ENCODE measurements around the gene CNN3.

The CNN3 gene

DNA sequence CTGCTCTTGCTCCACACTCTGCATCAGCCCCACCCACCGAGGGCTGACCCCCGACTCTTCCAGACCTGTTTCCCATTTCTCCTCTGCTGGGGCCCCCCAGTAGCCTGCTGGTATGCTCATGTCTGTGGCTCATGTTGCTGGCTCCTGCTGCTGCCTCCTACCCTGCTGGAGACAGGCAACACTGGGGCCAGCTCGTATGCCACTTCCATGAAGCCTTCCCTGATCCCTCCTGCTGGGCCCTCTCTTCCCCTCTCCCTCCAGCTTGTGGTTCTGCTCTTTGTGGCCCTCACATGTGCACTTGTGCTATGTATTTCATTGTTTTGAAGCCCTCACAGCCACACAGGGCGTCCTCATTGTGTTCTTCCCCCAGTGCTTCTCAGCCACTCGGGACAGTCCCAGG lies 40.5 kb downstream of the CNN3 start:
- DNase-seq, result no peak

DNA sequence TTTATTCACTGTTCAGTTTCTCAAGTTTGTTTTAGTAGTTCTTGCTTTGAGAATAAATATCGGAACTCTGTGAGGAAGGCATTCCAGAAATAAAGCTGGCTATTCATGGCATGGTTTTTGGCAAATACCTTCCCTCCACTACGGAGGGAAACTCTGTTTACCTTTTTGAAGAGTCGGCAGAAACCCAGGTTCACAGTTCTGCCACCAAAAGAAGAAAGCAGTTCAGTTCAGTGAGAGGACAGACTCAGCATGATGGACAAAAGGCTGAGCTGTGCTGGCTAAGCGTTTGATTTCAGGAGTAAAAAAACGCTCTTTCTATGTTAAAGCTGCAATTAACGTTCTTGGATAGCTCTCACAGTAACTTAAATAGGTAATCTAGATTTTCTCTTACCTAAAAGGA lies 42.4 kb downstream of the CNN3 start:
- DNase-seq, result no peak

DNA sequence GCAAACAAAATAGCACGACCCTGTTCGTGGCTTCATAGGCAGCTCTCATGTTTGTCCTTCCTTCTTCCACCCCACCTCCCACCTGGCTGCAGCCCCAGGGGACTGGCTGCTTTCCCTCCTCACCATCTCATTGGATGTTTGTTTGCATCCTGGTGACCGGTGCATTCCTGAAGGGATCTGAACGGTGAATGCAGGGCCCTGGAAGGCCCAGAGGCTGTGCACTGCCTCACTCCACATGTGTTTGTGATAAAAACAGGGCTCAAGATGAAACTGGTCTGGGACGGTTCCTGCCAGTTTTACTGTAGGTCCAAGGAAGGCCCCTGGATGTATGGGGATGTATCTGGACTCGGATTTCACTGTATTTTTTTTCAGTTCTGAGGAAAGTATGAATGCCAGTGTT lies 42.8 kb downstream of the CNN3 start:
- DNase-seq, result peak in 1 of 2 experiments; percentile 2

DNA sequence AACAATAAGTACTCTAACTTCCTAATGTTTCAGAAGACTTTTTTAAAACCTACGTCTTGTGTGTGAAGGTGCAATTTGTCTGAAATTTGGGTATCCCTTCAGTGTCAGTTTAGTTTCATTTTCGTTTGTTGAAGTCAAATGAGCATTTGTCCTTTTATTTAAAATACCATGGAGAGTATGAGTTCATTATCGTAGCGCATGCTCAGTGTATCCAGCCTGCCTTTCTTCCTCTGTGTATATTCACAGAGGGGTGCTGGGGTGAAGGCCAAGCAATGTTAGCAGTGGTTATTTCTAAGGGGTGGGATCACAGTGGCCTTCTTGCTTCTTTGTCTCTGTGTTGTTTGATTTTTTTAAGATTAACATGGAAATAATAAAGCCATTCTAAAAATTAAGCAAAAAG lies 43.2 kb downstream of the CNN3 start:
- no peak for DNase-seq

DNA sequence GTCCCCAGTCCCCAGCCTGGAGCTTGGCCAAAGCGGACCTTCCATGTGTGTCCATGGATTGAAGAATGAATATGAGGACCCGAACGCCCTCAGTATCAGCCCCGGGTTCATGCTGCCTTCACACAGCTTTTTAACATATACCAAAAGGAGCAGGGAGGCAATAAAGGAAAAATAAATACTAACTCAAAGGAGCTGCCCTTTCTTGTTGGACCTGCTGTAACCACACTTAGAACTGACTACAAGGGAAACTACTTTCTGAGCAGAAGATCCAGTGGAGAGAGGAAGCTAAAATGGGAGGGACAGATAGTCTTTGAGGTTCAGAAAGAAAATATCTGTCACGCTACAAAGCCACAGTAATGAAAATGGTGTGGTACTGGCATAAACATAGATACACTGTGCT lies 48.6 kb downstream of the CNN3 start:
- no peak for DNase-seq

DNA sequence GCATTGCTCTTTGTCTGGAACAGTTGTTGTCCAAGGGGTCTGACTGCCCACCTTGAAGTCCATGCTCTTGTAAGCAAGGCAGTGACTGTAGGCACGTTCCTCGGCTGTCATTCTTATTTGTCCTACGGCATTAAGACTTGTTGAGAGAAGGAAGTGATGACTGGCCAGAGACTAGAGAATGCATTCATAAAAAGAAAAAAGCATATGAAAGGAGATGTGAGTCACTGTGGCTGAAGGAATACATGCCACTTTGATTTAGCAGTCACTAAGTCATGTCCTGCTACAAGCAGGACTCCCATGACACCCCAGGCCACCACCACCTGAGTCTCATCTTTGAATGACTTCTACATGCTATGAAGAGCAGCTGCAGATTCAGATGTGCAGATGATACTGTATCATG lies 50.5 kb downstream of the CNN3 start:
- no peak for DNase-seq

DNA sequence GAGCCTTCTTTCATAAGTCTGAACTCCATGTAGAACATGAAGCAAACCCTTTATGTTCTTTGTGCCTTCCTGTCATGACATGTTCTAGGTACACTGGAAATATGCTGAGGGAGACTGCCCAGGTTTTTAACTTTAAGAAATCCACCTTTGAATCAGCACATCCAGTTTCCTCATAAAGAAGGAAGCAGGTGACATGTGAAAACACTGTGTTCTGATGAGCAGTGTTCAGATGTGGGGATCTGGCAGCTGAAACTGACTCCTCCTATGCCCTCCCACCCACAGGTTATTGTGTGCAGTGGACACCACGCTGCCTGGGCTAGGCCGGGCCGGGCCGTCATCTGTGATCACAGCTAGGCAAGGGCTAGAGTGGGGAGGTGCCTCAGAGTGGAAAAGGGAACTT lies 51.1 kb downstream of the CNN3 start:
- no peak for DNase-seq

DNA sequence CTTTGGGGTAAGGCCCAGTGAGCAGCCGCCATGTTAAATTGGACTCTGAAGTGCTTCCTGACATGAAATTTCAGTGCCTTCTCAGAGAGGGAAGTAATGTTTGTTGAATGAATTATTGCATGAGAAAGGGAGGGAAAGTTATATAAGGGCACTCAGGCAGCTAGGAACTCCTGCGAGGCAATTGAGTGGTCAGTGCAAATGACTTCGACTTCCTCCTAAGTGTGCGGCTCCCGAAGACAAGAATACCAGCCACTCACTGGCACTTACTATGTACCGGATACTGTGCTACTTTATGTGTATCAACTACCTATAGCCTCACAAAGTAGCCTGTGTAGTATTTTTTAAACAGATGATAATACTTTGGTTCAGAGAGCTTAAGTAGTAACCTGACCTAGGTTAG lies 52.5 kb downstream of the CNN3 start:
- no peak for DNase-seq

DNA sequence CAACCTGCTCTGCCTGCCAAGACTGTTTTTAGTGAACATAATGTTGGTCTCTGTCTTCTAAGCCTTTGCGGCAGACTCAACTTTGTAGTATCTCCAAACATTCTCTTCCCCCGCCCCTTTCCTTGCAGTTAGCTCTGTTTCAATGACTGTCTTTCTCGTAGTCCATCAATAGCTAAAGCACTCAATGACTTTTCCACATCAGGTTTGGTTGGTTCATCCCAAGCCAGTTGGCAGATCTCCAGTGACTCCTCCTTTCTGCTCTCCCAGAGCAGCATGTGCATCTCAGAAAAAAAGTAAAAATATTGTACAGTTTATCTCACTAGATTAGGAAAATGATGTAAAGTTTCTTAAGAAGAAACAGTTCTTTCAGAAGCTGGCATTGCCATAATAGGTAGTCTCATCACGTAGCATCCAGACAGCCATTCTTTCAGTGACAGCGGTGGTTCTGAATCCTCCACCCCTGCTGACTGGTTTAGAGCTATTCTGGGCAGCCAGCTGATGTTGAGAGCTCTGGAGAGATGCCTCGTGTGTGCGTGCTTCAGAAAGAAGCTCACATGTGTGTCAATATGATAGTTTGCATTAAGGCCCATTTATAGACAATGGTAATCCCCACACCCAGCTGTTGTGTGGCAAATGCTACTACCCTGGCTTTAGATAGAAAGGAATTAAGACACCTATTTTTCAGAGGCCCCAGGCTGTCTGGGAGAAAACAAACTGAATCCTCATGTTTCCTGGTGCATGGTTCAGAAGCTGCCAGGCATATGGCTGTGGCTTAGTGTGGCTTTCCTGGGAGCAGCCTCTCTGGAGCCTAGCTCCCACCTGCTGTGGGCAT lies 53.2 kb downstream of the CNN3 start:
- DNase-seq, result no peak

DNA sequence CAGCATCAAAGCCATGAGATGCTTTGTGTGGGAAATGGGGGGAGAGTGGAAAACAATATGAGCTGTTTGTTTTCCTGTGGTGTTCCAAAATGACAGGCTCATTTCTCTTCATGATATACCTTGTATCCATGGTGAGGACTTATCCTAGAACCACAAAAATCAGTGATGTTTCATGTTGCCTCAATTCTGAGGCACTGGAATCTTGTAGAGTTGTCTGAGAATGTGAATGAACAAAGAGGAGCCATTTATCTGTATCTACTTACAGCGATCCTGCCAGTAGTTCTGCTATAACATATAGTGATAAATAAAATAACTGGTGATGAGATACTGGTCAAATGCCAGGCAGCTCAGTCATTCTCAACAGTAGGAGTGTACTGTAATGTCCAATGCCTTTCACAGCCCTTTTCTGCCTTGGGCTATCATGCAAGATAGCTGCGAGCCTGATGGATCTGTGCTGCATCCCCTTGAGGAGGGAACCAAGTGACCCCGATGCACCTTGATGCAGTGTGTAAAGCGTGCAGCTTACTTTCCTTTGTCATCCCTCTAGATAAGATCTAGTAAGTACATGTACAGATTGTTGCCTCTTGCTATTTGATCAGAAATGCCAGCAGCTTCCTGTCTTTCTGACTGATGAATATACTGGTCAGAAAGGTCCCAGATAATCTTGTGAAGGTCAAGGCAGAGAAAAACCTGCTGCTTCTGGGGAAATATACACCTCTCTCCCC lies 54.0 kb downstream of the CNN3 start:
- DNase-seq, result no peak

DNA sequence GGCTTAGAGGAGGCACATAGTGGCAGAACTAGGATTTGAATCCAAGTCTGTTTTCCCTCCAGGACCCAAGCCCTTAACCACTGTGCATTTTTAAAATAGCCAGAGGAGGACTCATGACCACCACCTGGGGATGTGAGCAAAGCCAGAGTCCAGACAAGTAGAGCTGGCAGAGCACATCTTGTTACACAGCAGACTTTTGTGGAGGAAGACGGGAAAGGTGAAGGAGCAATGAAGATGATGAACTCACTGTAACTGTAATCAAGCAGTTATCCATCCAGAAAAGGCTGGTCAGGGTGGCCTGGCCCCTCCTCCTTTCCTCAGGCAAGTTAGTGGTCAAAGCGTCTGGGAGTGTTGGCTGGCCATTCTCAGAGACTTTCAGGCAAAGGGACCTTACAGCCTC lies 55.9 kb downstream of the CNN3 start:
- no peak for DNase-seq

DNA sequence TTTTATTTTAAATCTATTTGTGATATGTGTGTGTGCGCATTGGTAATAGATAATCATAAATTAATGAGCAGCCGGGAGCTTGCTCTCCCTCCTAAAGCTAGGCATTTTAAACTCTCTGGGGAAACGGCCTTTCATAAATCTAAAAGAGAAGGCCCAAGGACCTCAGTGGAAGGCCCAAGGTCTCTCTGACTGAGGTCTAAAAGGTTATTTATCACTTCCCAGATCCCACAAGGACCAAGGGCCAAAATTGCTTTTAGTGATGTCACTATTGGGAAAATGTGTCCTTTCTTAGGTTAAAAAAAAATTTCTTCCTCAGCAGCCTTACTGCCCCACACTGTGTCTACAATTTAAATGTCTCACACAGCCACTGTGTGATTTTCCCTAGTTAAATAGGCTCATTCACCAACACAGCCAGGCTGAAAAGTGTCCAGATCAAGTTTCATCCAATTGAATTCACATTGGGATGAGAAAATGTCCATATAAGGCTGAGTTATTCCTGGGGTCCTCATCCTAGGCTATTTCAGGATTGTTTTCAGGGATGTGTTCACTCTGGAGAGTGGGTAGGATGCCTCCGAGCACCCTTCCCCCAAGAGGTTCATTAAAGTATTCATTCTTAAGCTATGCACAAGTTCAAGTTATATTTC lies 60.6 kb downstream of the CNN3 start:
- DNase-seq, result peak; percentile 14 to 15

DNA sequence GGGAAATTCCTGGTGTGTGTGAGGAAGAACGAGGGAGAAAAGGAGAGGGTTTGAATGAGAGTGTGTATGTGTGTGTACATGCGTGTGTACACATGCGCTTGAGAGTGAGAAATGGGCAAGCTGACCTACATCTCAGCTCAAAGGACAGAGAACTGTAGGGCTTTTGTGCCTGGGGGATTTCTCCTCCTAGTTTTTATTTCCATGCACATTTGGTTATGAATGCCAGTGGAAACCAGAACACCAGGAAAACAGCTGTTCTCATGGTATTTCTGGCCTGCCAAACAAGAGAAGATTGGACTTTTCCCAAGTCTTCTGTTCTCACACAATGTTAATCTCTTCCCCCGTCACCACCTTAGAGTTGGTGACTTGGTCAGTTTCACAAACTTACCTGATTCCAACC lies 61.5 kb downstream of the CNN3 start:
- no peak for DNase-seq

DNA sequence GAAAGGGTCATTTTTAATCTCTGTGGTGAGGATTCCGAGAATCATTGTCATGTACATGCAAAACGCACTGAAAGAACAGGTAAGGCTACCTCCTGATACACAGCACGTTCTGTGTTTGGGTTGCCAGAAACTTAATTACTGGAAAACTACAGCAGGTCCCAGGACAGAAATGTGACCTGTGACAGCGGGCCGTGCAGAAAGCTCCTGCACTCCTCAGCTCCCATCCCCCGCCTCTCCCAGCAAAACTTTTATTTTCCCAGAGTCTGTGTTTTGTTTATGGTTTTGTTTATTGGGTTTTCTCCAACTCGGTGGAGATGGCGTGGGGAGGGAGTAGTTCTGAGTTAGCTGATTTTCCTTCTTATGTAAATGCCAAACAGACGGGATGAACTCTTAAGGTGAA lies 62.1 kb downstream of the CNN3 start:
- no peak for DNase-seq

DNA sequence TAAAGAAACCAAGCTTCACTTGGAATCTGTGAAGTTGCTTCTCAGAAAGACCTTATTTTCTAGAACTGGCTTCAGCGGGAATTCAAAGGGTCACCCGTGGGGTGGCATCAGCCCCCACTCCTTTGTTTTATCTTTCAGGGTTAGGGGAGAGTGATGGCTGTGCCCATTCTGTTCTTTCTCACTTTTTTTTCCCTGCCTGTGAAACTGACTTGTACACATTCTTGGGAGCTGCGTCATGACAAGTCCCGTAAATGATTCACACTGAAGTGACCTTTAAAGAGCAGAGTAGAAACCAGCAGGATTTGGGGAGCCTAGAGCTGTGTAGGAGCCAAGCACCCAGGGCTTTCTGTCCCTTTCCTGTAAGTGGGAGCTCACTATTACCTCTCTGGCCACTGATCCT lies 63.0 kb downstream of the CNN3 start:
- DNase-seq, result no peak

DNA sequence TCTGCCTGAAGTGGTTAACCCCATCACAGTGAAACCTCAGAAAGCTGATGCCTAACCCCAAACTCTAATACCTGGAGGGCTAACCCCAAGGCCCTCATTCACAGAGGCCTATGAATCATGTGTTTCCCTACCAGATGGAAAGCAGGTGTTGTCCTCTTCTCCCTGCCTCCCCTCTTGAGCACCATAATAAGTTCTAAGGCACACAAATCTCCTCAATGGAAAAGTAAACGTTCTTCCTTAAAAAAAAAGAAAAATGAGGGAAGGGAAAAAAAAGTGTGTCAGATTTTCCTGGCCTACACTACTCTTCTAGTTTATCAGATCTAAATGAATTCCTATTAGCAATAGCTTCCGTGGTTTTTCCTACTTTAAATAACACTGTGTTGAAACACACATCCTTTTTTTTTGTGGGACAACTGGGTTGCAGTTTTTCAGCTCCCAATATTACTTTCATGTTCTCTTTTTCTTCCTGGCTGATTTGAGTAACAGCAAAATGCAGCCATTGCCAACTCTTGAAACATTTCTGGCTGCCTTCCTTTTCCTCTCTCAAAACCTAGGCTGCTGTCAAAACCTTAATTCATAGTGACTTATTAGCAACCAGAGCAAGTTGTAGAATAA lies 63.5 kb downstream of the CNN3 start:
- DNase-seq, result no peak

DNA sequence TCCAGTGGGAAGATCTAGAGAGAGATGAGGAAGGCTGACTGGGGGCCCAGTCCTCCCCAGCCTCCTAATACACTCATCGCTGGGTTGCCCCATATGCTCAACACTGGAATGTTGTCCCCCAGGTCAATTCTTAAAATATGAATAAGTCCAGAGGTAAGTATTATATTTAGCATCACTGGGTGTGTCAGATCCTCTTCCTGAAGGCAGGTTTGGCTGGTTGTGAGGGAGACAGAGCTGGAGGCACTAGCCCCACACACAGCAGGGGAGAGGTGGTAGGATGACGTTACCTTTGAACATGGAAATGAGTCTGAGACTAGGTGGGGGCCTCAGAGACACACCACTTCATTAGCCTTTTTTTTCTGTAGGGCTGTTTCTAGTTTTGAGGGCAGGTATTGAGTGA lies 64.2 kb downstream of the CNN3 start:
- DNase-seq, result no peak

DNA sequence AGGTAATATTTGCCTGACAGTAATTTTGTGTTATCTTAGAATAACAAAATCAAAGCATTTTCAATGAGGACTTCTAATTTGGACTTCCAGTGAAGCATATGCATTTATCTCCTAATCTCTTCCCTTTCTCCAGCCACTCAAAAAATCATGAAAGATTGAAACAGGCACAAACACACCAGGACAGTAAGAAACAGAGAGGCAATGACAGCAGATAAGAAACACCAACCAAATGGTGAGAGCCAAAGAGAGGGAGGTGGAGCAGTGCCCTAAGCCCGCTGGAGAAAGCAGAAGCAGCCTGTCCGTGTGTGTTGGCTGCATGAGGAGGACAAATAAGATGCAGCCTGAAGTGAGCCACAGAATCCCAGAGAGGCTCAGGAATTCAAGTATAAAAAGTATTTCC lies 67.7 kb downstream of the CNN3 start:
- no peak for DNase-seq

DNA sequence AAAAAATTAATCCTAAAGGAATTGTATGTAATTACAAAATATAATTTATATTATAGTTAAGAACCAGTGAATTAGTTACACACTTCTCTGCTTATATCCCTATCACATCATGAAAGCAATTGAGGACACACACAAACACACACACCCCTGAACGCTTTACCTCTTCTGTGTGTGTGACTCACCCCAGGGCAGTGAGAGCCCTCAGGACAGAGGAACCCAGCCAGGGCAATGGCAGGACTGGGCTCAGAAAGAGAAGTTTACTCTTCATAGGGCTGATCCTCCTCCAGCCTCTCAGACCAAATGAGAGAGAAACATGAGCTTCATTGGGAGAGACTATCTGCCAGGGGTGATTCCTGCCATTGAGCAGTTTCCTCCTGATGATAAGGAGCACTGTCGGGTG lies 68.6 kb downstream of the CNN3 start:
- DNase-seq, result no peak

DNA sequence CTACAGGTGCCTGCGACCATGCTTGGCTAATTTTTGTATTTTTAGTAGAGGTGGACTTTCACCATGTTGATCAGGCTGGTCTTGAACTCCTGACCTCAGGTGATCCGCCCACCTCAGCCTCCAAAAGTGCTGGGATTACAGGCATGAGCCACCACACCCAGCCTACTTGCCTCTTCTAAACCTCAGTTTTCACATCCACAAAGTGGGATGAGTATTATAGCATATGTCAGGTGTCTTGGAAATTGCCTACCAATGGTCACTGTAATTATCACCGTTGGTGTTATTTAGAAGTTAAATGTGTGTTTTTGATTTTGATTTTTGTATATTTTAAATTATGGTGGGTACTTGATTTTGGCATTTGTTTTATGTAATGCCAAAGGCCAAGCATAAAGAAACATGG lies 70.0 kb downstream of the CNN3 start:
- no peak for DNase-seq

DNA sequence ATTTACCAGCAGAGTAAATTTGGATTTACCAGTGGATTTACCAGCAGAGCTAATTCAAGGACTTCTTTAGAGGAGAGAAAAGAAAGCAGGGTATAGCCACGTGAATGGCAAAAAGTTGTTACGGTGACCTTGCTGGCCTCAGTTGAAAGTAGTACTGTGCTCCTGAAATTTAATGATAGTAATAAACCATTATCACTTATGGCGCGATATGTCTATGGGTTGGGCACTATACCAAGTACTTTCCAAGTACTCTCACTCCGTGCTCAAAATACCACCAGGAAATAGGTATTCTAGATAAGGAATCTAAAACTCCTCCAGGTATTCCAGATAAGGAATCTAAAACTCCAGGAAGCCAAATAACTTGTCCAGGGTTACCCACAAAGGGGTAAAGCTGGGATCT lies 70.9 kb downstream of the CNN3 start:
- DNase-seq, result no peak

DNA sequence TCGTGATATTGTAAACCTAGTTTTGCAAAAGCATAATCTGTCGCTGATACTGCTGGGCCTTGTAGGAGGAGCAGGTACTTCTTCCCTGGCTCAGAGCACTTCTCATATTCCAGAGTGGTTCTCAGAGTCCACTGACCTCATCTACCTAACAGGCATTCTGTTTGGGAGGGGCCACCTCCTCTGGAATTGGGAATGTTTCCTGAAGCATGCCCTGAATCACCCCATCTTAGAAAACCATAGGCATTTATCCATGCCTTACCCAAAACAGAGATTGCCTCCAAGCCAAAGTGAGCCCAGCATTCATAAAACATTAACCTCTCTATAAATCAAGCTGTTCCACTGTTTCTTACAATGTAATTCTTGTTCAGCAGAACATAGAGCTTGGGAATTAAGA lies 71.6 kb downstream of the CNN3 start:
- no peak for DNase-seq

DNA sequence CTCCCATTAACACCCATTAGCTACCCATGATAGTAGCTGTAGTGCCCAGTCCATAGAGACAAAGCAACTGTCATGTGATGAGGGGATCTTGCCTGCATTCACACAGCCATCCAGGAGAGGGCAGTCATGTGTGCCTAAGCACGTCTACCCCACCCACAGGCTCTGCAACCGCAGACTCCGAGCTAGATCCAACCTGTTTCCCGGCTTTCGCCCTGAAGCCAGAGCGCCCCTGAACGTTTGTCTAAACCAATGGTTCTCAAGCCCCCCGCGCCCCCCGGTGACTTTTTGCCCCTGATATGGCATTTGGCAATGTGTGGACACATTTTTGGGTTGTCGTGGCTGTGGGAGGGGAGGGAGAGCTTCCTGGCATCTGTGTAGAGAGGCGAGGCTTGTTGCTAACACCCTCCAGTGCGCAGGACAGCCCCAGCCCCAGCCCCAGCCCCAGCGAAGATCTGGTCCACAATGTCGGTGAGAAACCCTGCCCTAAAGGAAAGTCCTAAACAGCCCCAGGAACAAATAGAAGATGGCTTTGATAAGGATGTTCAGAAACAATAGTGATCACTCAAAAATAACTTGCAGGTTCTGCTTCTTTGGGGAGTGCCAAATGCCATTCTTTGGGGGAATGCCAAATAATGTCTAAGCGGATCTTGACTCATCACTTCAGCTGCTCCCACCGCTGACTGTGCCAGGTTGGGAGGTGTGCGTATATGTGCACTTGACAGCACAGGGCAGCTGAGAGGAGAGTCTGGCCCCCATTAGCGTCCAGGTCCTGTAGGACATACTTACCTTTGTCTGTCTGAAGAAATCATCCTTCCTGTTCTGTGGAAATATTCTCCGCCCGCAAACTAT lies 72.2 kb downstream of the CNN3 start:
- DNase-seq, result peak; percentile 59 to 73
